ENCODE results near the gene ZNF804B.

- TF ChIP-seq MYC (IDR thresholded peaks at IDR 0.05; ENCODE audit: low read depth, low read length) (no peak), POLR2A (IDR thresholded peaks at IDR 0.05; ENCODE audit: extremely low read depth, insufficient read length) (no peak), CTCF (IDR thresholded peaks at IDR 0.05; ENCODE audit: low read depth, low read length) (no peak), MAX (IDR thresholded peaks at IDR 0.05; ENCODE audit: low read depth, low read length) (no peak)
Observed at GRCh38 chr7:89023877-89024276, 264.4 kb downstream of the ZNF804B start.
